Panc1 (cell line): ENCODE data around the gene NAA16. TPM values are rescaled to one million over a fixed set of nuclear protein-coding genes. Genes with fewer than 3 reads are reported as not detected.

Experiments
- ATAC-seq: fragments of 200-7000 bp; cut with Tn5 transposase; 2 replicates; pipeline ENCODE4 v1.9.1; 2020; ENCODE audit warnings: mild to moderate bottlenecking, moderate library complexity
- BruUV-seq: library from RNA; stranded (reverse); fragments of 400-500 nt; replicated peaks from 2 replicates; lab custom pipeline; 2021; lab: Mats Ljungman, UMichigan
- CTCF ChIA-PET: fragments of 300-600 bp; sonication (Branson Sonifier 250); formaldehyde crosslinking; loops from one replicate; lab custom pipeline; 2022; ENCODE audit warnings: antibody characterized with exemption; lab: Charles Lee
- POLR2A ChIA-PET: fragments of 300-600 bp; sonication (Branson Sonifier 250); formaldehyde crosslinking; loops from one replicate; lab custom pipeline; 2022; ENCODE audit warnings: antibody characterized with exemption; lab: Charles Lee
- DNase-seq: peaks from one replicate; pipeline ENCODE4 v3.0.0-alpha.2; 2010; ENCODE audit warnings: low read depth, low spot score
- H3K27ac ChIP-seq: 2 replicates; pipeline ENCODE4 v1.5.1; 2011; ENCODE audit warnings: mild to moderate bottlenecking, low read length, inconsistent platforms
- H3K27me3 ChIP-seq: fragments of 200-500 bp; sonication (Bioruptor generic); 2 replicates; pipeline ENCODE4 v1.6.0; 2014; ENCODE audit warnings: low read length, inconsistent platforms; ENCODE audit not compliant: control insufficient read depth, insufficient read depth
- H3K36me3 ChIP-seq: fragments of 200-500 bp; sonication (Bioruptor generic); 2 replicates; pipeline ENCODE4 v1.5.1; 2014; ENCODE audit warnings: inconsistent platforms, mild to moderate bottlenecking, low read length, moderate library complexity; ENCODE audit not compliant: control insufficient read depth, insufficient read depth
- H3K4me1 ChIP-seq: 2 replicates; pipeline ENCODE4 v1.5.1; 2011; ENCODE audit warnings: inconsistent platforms, mild to moderate bottlenecking, low read length, moderate library complexity; ENCODE audit not compliant: control insufficient read depth, insufficient read depth
- H3K4me3 ChIP-seq, 2 experiments: 2 replicates each; pipeline ENCODE4 v1.5.1; 2011 to 2012; ENCODE audit warnings: low read depth in 2 of 2, low read length in 2 of 2, mild to moderate bottlenecking in 2 of 2, inconsistent platforms in 1 of 2, moderate library complexity in 1 of 2
- H3K9me3 ChIP-seq: fragments of 200-500 bp; sonication (Bioruptor generic); 2 replicates; pipeline ENCODE4 v1.5.1; 2014; ENCODE audit warnings: low read depth, mild to moderate bottlenecking, inconsistent platforms, low read length, moderate library complexity; ENCODE audit not compliant: control insufficient read depth, insufficient read depth
- CTCF ChIP-seq: fragments of 450-650 bp; IDR thresholded peaks from 2 replicates; pipeline ENCODE4 v1.5.1; 2017; ENCODE audit warnings: mild to moderate bottlenecking
- POLR2AphosphoS5 ChIP-seq: IDR thresholded peaks from 2 replicates; pipeline ENCODE4 v1.6.1; 2012; ENCODE audit warnings: mild to moderate bottlenecking, low read depth, low read length, moderate library complexity
- REST ChIP-seq, 2 experiments: IDR thresholded peaks; 2 replicates each; pipeline ENCODE4 v1.6.1; 2011 to 2012; ENCODE audit warnings: low read depth in 2 of 2, control low read depth in 1 of 2, low read length in 1 of 2, mild to moderate bottlenecking in 1 of 2, moderate library complexity in 1 of 2; ENCODE audit not compliant: insufficient read depth in 1 of 2
- SIN3A ChIP-seq: IDR thresholded peaks from 2 replicates; pipeline ENCODE4 v1.6.1; 2012; ENCODE audit warnings: low read depth, mild to moderate bottlenecking, low read length, moderate library complexity, borderline replicate concordance; ENCODE audit not compliant: insufficient read depth
- TCF7L2 ChIP-seq: IDR thresholded peaks from 2 replicates; pipeline ENCODE4 v1.6.1; 2011; ENCODE audit warnings: mild to moderate bottlenecking, low read depth, low read length, inconsistent platforms
- in situ Hi-C: cut with HindIII; loops from 2 replicates; pipeline ENCODE4 v1.10.0; 2016; ENCODE audit warnings: low sequenced_read_pairs, low pct_unique_long_range_greater_than_20kb
- intact Hi-C: fragments of 100-400 bp; cut with micrococcal nuclease; formaldehyde crosslinking; loops from one replicate; pipeline ENCODE4 v1.10.0; 2022; ENCODE audit not compliant: unreplicated experiment
- total RNA-seq: library from RNA; stranded (reverse); gene quantifications from one replicate; pipeline ENCODE4 v1.2.1, GENCODE V29; 2021; ENCODE audit not compliant: unreplicated experiment

NAA16 gene
- total RNA-seq, 1 experiment from 2014 or later: 24.2 TPM

GRCh38 chr13:41377446-41377845, 66.4 kb downstream of the NAA16 start:
- ChIA-PET POLR2A (no interaction called here), CTCF (no interaction called here)
- Histone ChIP-seq H3K4me3 (no peak overlapping the region), H3K9me3 (no peaks in the 10 kb centered on the region), H3K4me1 (no peaks in the 10 kb centered on the region), H3K27me3 (no peaks in the 10 kb centered on the region), H3K36me3 (peaks cover 9% of the 10 kb centered on the region; the same call in 1 of the 2 replicates), H3K27ac (no peak overlapping the region)
- TF ChIP-seq POLR2AphosphoS5: no peak
- no peak for TF ChIP-seq SIN3A
- TF ChIP-seq CTCF: no peak
- BruUV-seq: no TSS peak
- in situ Hi-C loops (no loop called here), intact Hi-C loops (no loop called here)
- no peak for ATAC-seq
- DNase-seq: no peak

GRCh38 chr13:41382431-41382830, 71.4 kb downstream of the NAA16 start:
- no peaks in the 10 kb centered on the region for H3K4me1 ChIP-seq
- intact Hi-C loops (loop anchor here (10.0 kb wide), 1 partner anchor 272 kb away; no protein-coding TSS in a partner anchor), in situ Hi-C loops (no loop called here)
- H3K27me3 ChIP-seq: no peaks in the 10 kb centered on the region
- no peak overlapping the region for H3K27ac ChIP-seq
- no peak overlapping the region for H3K4me3 ChIP-seq
- DNase-seq (no peak), ATAC-seq (no peak)
- H3K9me3 ChIP-seq: no peaks in the 10 kb centered on the region
- TF ChIP-seq SIN3A: no peak
- TF ChIP-seq POLR2AphosphoS5: no peak
- TF ChIP-seq CTCF: no peak
- no peak for TF ChIP-seq TCF7L2
- TF ChIP-seq REST (IDR thresholded peaks at IDR 0.05; ENCODE audit: insufficient read depth in 1 of 2, low read depth in 2 of 2, low read length in 1 of 2): no peak
- POLR2A ChIA-PET: no interaction called here
- no peaks in the 10 kb centered on the region for H3K36me3 ChIP-seq
- no TSS peak for BruUV-seq
- CTCF ChIA-PET: no interaction called here
